Caco-2 (cell line): ENCODE measurements around the gene SAFB2. TPM values are rescaled to one million over a fixed set of nuclear protein-coding genes. Genes with fewer than 3 reads are reported as not detected.

Source experiments
- BruUV-seq: library from RNA; stranded (reverse); fragments of 400-500 nt; replicated peaks from 2 replicates; lab custom pipeline; 2021; lab: Mats Ljungman, UMichigan
- CTCF ChIA-PET: fragments of 300-600 bp; sonication (Branson Sonifier 250); formaldehyde crosslinking; loops from one replicate; lab custom pipeline; 2022; ENCODE audit warnings: antibody characterized with exemption; lab: Charles Lee
- POLR2A ChIA-PET: fragments of 300-600 bp; sonication (Branson Sonifier 250); formaldehyde crosslinking; loops from one replicate; lab custom pipeline; 2022; ENCODE audit warnings: antibody characterized with exemption; lab: Charles Lee
- DNase-seq, 2 experiments: peaks; one replicate each; pipeline versions ENCODE4 v3.0.0 to v3.0.0-alpha.2; 2020 to 2022
- H3K27me3 ChIP-seq: replicated peaks from 2 replicates; pipeline ENCODE4 v1.6.0; 2011; ENCODE audit warnings: low read length; ENCODE audit not compliant: control insufficient read depth, insufficient read depth
- H3K36me3 ChIP-seq: 2 replicates; pipeline ENCODE4 v1.5.1; 2011; ENCODE audit warnings: low read length; ENCODE audit not compliant: control insufficient read depth, insufficient read depth
- H3K4me1 ChIP-seq: fragments of 250-450 bp; sonication (Bioruptor Pico); 2 replicates; pipeline ENCODE4 v1.5.1; 2020; ENCODE audit warnings: mild to moderate bottlenecking
- H3K4me3 ChIP-seq: 2 replicates; pipeline ENCODE4 v1.5.1; 2011; ENCODE audit warnings: low read depth, mild to moderate bottlenecking, control low read depth, low read length
- H3K9me3 ChIP-seq: fragments of 250-450 bp; sonication (Bioruptor Pico); 2 replicates; pipeline ENCODE4 v1.5.1; 2020; ENCODE audit warnings: mild to moderate bottlenecking, moderate library complexity
- H3K27ac Mint-ChIP-seq: one replicate; pipeline ENCODE4 v1.8.0; 2022; ENCODE audit warnings: mixed read lengths; ENCODE audit not compliant: unreplicated experiment
- H3K27me3 Mint-ChIP-seq: one replicate; pipeline ENCODE4 v1.8.0; 2022; ENCODE audit warnings: mixed read lengths; ENCODE audit not compliant: insufficient read depth, unreplicated experiment
- H3K36me3 Mint-ChIP-seq: one replicate; pipeline ENCODE4 v1.8.0; 2022; ENCODE audit warnings: mild to moderate bottlenecking, mixed read lengths; ENCODE audit not compliant: insufficient read depth, unreplicated experiment
- H3K4me1 Mint-ChIP-seq: one replicate; pipeline ENCODE4 v1.8.0; 2022; ENCODE audit warnings: low read depth, mixed read lengths; ENCODE audit not compliant: unreplicated experiment
- H3K4me3 Mint-ChIP-seq: one replicate; pipeline ENCODE4 v1.8.0; 2022; ENCODE audit warnings: mild to moderate bottlenecking, moderate library complexity, mixed read lengths; ENCODE audit not compliant: unreplicated experiment
- H3K9me3 Mint-ChIP-seq: one replicate; pipeline ENCODE4 v1.8.0; 2022; ENCODE audit warnings: mixed read lengths; ENCODE audit not compliant: unreplicated experiment
- CTCF ChIP-seq, 2 experiments: fragments of 200-600 bp in 1 of 2; IDR thresholded peaks; 1 replicate in 1 of 2; 2 replicates in 1 of 2; pipeline versions ENCODE4 v1.5.1 to v1.8.0; 2011 to 2022; ENCODE audit warnings: antibody characterized with exemption in 1 of 2, control low read depth in 1 of 2, inconsistent platforms in 1 of 2, low read depth in 1 of 2, low read length in 1 of 2, mild to moderate bottlenecking in 1 of 2, moderate library complexity in 1 of 2; ENCODE audit not compliant: insufficient read depth in 1 of 2, severe bottlenecking in 1 of 2, unreplicated experiment in 1 of 2
- intact Hi-C: fragments of 100-400 bp; cut with micrococcal nuclease; formaldehyde crosslinking; loops from one replicate; pipeline ENCODE4 v1.10.0; 2022; ENCODE audit not compliant: unreplicated experiment
- total RNA-seq: library from RNA; stranded (reverse); gene quantifications from 2 replicates; pipeline ENCODE4 v1.2.3, GENCODE V29; 2022

SAFB2 gene
- total RNA-seq, 1 experiment from 2014 or later: 81.3 TPM

GRCh38 chr19:5564930-5565329 lies 57.6 kb downstream of the SAFB2 start:
- no TSS peak for BruUV-seq
- Histone ChIP-seq H3K4me3 (no peak overlapping the region), H3K27me3 (no peaks in the 10 kb centered on the region), H3K4me1 (peaks cover 3% of the 10 kb centered on the region; the same call in 1 of the 2 replicates), H3K9me3 (no peaks in the 10 kb centered on the region), H3K36me3 (no peaks in the 10 kb centered on the region)
- TF ChIP-seq CTCF (IDR thresholded peaks at IDR 0.05; ENCODE audit: insufficient read depth in 1 of 2, low read depth in 1 of 2, low read length in 1 of 2, severe bottlenecking in 1 of 2, unreplicated experiment in 1 of 2): no peak
- no peak for DNase-seq
- no peaks in the 10 kb centered on the region for H3K27me3 Mint-ChIP-seq
- H3K27ac Mint-ChIP-seq: no peak overlapping the region
- H3K36me3 Mint-ChIP-seq: peaks cover 22% of the 10 kb centered on the region
- CTCF ChIA-PET: no interaction called here
- peaks cover 8% of the 10 kb centered on the region for H3K9me3 Mint-ChIP-seq
- POLR2A ChIA-PET: no interaction called here
- intact Hi-C loops: no loop called here
- H3K4me3 Mint-ChIP-seq: no peak overlapping the region
- no peaks in the 10 kb centered on the region for H3K4me1 Mint-ChIP-seq

DNA sequence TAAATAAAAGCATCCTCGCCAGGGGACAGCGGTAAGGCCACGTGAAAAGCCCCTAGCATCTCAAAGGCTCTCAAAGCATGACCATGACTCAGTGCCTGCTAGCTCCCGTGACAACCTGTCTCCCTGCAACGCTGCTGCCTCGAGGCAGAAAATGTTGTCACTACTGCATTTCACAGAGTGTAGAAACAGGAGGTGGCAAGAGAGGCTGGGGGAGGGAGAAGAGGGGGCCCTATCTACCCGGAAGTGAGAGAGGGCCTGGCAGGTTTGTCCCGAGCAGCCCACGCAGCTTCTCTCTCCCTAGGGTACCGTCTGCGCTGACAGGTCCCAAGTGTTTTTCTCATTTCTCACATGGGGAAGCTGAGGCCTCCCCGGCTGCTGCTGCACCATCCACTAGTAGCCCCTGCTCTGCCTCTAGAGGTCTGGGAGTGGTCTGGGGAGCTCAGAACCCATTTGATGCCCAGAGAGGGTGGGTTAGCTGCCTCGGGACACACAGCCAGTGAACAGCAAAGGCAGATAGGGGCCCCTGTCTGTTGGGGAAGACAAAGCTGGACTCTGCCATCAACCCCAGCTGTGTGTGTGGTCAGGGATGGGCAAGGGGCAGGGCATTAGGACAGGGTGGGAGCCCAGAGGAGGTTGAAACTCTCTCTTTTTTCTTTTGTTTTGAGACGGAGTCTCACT lies 58.5 kb downstream of the SAFB2 start:
- peaks cover 22% of the 10 kb centered on the region for H3K36me3 Mint-ChIP-seq

DNA sequence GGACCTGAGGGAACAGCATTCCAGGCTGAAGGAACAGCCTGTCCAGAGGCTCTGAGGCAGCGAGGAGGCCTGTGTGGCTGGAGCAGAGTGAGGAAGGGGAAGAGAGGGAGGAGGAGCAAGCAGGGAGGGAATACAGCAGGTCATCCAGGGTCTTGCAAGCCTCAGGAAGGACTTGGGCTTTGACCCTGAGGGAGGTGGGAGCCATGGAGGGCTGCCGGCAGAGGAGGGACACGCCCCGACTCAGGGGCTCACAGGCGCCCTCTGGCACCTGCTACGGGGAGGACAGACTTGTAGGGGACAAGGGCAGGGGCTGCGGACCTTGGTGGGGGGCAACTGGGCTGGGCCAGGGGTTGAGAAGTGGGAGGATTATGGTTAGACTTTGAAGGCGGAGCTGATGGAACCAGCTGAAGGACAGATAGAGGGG lies 59.6 kb downstream of the SAFB2 start:
- H3K9me3 Mint-ChIP-seq: peaks cover 8% of the 10 kb centered on the region
- ChIA-PET CTCF (no interaction called here), POLR2A (no interaction called here)
- H3K4me3 ChIP-seq: no peak overlapping the region
- H3K9me3 ChIP-seq: no peaks in the 10 kb centered on the region
- H3K4me3 Mint-ChIP-seq: no peak overlapping the region
- no peaks in the 10 kb centered on the region for H3K27me3 Mint-ChIP-seq
- H3K4me1 ChIP-seq: peaks cover under 1% of the 10 kb centered on the region; the same call in 1 of the 2 replicates
- BruUV-seq: no TSS peak
- no peak for DNase-seq
- no peak overlapping the region for H3K27ac Mint-ChIP-seq
- no peaks in the 10 kb centered on the region for H3K4me1 Mint-ChIP-seq
- H3K36me3 Mint-ChIP-seq: peaks cover 22% of the 10 kb centered on the region
- TF ChIP-seq CTCF (IDR thresholded peaks at IDR 0.05; ENCODE audit: insufficient read depth in 1 of 2, low read depth in 1 of 2, low read length in 1 of 2, severe bottlenecking in 1 of 2, unreplicated experiment in 1 of 2): peak; percentile 6 to 12
- intact Hi-C loops: no loop called here
- H3K27me3 ChIP-seq: no peaks in the 10 kb centered on the region
- no peaks in the 10 kb centered on the region for H3K36me3 ChIP-seq

More for the DNA sequence above, 58.5 kb downstream of the SAFB2 start:
- Mint-ChIP-seq H3K27ac (no peak overlapping the region), H3K27me3 (no peaks in the 10 kb centered on the region), H3K4me3 (no peak overlapping the region), H3K9me3 (peaks cover 8% of the 10 kb centered on the region), H3K4me1 (no peaks in the 10 kb centered on the region)
- TF ChIP-seq CTCF (IDR thresholded peaks at IDR 0.05; ENCODE audit: insufficient read depth in 1 of 2, low read depth in 1 of 2, low read length in 1 of 2, severe bottlenecking in 1 of 2, unreplicated experiment in 1 of 2): no peak
- BruUV-seq: no TSS peak
- Histone ChIP-seq H3K9me3 (no peaks in the 10 kb centered on the region), H3K27me3 (no peaks in the 10 kb centered on the region), H3K36me3 (no peaks in the 10 kb centered on the region), H3K4me3 (no peak overlapping the region), H3K4me1 (peaks cover 3% of the 10 kb centered on the region; the same call in 1 of the 2 replicates)
- DNase-seq: peak; percentile 39 to 58
- intact Hi-C loops: no loop called here
- POLR2A ChIA-PET: no interaction called here
- CTCF ChIA-PET: interaction anchor here (0.5 kb wide), 1 partner anchor 163 kb away, joined by 5 read pairs; no protein-coding TSS in a partner anchor
